ENCODE results near the gene NUMBL.

NUMBL gene

GRCh38 chr19:40716031-40716481 lies 25.6 kb upstream of the NUMBL start:
- no peak for DNase-seq

DNA sequence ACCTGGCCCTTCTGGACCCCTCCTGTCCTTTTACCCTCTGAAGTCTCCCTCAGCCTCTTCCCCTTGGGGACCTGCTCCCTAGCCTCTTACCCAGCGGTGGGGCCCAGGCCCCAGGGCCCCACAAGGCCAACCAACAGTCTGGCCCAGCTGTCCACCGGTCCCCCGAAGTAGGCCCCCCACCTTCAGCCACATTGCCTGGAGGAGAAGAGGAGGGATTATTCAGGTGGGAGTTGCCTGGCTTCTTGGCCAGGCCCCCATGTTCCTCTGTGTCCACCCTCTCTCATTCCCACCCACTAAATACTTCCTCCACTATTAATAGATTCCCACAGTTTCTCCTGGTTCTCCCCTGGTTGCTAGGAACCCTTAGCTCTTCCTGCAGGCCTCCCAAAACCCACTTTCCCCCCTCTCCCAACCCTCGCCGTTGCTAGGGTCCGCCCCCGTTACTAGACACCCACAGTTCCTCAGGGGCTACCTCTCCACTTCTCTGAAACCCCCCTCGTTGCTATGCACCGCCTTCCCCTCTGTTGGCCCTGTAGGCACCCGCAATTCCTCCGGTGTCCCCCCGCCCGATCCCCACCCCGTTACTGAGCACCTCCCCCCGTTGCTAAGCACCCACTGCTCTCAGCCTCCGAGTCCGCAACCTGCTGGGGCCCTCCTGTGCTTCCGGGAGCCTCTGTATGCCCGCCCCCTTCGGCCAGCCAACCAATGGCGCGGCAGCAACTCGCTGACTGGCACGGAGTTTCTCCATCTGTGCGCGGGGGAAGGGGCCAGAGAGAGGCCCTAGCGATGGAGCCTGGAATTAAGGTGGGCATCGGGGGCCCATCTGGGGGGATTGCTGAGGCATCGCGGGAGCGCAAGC lies 24.2 kb upstream of the NUMBL start:
- DNase-seq = peak; percentile 57

GRCh38 chr19:40713939-40714338 lies 23.5 kb upstream of the NUMBL start:
- DNase-seq = no peak

DNA sequence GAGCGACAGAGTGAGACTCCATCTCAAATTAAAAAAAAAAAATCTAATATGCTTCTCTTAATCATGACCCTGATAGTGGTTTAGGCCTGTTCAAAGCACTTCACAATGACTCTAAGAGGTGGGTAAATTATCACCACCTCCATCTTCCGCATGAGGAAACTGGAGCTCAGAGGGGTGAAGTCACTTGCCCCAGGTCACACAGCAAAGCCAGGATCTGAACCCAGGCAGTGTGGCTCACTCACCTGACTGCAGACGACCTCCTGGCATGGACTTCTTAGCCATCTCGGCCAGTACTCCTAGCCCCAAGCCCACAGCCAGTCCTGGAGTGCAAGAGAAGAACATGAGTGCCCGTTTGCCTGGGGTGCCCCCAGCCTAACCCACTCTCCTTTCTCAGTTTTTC lies 19.4 kb upstream of the NUMBL start:
- DNase-seq = no peak

GRCh38 chr19:40707615-40708014 lies 17.2 kb upstream of the NUMBL start:
- DNase-seq = no peak

- DNase-seq = no peak
These were observed 15.6 kb upstream of the NUMBL start for GRCh38 chr19:40705950-40706619.

DNA sequence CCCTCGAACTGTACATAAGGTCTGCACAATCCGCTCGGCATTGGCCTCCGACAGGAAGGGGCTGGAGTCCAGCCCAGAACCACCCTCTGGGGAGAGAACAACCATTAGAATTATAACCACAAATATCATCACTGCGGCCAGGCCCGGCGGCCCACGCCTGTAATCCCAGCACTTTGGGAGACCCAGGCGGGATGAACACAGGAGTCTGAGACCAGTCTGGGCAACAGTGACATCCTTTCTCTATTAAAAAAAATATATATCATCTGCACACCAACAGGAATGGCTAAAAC lies 14.9 kb upstream of the NUMBL start:
- no peak for DNase-seq

DNA sequence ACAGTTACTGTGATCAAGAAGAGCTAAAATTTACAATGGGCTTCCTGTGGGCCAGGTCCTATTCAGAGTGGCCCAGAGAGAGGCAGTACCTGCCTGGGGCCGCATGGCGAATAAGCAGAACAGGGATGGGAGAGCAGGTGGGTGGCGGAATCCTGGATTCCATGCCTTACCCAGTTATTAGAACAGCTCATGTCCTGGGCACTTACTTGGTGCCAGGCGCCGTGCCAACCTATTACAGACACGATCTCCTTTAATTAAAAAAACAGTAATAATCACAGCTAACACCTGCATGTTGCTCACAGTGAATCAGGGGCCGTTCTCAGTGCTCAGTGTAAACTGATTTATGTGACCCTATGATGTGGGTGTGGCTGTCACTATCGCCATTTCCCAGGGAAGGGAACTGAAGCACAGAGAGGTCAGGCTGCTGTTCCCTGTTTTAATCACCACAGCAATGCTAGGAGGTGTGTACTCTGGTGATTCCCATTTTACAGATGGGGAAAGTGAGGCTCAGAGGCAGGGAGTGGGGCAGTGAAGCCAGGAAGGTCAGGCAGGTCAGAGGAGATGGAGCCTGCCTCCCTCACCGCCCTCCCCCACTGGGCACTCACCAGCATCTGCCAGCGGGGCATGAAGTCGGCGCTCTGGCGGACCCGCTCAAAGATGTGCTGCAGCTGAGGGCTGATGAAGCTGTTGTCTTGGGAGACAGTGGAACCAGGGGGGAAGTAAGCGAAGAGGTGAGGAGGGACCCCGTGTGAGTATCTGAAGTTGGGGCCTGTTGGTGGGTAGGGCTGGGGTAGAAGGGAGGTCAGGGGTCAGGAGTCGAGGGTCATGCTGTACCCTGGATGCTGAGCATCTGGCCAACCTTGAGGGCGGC lies 14.3 kb upstream of the NUMBL start:
- DNase-seq = no peak

DNA sequence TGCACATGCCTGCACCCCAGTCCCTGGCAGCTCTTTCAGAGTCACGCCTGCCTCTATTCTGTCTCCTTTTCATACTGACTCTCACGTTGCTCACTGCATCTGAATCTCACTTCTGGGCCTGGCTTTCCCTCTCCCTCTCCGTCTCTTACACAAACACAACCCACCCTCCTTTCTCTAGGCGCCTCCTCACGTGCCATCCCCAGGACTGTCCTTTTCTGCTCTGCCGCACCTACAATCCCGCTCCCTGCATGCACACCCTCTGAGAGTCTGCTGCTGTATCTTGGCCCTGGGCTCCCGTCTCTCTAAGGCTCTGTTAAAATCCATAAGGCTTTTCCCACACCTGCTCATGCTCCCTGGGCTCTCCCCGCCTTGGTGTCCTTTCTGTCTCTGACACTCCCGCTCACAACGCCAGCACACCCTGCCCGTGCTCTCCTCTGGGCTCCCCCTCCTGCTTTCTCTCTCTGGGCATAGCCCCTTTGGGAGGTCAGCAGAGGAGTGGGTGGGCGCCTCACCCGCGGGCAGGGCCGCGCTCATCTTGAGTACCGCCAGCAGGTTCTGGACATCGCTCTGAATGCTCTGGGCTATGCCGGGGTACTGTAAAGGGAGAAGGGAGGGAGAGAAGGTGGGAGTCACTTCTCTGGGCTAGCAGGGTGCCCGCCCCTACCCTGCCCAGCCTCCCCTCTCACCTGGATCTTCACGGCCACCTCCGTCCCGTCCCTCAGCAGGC lies 12.7 kb upstream of the NUMBL start:
- DNase-seq = no peak

- no peak for DNase-seq
These were observed 12.0 kb upstream of the NUMBL start for GRCh38 chr19:40702337-40703012.

DNA sequence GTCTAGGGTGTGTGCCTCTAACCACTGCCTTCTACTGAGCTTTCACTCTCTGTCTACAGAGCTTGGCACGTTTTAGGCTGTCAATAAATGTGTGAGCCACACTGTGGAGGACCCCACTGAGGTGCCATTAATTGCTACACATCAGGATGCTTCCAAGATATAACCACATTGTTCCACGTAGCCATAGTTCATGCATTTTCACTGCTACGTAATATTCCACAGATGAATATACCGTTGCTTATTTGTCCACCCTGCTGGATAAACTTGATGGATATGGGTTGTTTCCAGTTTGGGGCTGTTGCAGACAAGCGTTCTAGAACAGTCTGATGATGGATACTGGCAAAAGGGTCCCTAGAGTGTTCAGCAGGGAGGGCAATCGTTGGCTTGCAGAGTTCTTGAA lies 11.3 kb upstream of the NUMBL start:
- no peak for DNase-seq

DNA sequence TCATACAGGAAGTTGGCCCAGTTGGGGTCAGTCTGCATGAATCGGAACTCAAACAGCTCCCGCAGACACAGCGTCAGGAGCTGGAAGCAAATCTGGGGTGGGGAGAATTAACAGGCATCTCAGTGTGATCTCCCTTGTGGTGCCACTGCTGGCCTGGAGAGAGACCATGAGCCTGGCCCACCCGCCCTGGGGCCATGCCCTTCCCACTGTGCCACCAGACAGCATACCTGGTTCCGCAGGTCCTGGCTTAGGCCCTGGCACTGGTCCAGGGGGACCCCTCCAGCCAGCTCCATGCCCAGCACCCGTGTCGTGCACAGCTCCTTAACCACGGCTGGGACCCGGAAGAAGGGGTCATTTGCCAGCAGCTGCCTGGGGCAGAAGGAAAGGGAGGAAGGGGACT lies 9.6 kb upstream of the NUMBL start:
- no peak for DNase-seq

- no peak for DNase-seq
These were observed 6.6 kb upstream of the NUMBL start for GRCh38 chr19:40697007-40697406.

GRCh38 chr19:40695881-40696280 lies 5.4 kb upstream of the NUMBL start:
- DNase-seq = no peak

DNA sequence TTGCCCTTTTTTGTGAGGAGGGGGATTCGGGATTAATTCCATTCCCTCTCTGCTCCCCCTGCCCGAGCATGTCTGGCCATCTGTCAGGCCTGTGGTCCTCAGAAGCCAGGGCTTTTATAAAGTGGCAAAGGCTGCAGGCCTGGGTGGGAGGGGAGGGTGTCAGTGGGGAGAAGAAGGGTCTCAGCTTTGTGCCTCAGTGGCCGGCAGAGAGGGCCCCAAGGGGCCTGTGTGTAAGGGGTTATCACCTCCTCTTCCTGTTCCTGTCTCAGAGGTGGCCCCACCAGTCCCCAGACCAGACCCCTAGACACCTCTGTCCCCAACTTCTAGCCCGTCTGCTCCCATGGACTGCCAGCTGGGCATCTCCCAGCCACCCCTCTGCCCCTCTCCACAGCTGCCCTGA lies 3.4 kb upstream of the NUMBL start:
- DNase-seq = no peak

DNA sequence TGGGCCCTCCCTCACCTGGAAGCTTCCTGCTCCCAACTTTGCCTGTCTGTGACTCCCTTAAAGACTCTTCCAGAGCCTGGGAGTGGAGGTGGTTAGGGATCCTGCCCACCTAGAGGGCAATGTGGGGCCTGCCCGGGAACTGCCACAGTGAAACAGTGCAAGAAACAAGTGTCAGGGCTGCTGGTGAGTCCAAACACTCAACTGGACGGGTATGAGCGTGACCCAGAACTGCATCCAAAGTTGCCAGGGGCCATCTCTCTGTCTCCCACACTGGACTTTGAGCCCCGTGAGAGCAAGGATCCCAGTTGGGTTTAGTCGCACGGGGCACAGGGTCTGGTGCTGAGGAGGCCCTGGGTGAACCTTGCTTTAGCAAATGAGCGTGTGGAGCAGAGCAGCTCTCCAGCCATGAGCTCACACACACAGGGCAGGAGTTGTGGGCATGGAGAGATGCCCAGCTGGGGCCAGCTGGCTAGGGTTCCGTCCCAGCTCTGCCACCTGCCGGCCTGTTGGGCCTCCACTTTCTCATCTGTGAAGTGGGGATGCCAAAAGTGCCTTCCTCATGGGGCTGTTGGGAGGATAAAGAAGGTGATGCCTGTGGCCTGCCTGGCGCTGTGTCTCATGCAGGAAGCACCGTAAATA lies 2.8 kb upstream of the NUMBL start:
- DNase-seq = no peak

GRCh38 chr19:40692212-40692551 lies 1.7 kb upstream of the NUMBL start:
- no peak for DNase-seq

DNA sequence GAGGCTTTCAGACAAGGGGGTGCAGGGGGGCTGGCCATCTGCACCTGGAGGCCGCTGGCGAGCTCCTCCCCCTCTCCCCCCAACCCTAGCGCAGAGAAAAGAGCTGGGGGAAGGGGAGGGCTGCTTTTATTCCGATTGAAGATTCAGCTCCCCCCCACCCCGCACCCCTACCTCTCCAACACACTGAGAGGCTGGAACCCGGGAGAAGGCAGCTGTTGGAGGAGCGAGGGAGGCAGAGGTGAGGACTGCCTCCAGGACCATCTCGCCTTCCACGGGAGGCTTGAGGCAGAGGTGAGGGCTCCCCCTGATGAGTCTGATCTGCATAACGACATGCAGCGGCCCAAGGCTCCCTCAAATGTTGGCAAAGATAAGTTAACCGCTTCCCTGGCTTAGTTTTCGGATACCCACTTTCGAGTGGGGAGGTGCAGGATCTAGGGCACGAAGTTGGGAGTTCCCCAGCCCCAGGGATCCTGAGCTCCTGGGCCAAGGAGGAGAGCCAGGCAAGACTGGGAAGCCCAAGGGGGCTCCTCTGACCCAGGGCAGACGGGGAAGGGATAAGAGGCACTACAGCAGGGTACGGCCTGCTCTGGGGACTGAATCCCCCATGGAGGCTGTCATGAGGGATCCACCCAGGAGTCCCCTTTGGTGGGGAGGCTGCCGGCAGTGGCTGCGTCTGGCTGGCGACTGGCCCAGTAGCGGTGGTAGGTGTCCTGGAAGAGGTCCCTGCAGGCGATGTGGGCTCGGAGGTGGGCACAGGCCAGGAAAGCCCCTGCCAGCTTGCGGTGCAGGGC lies 1.2 kb upstream of the NUMBL start:
- DNase-seq = no peak

DNA sequence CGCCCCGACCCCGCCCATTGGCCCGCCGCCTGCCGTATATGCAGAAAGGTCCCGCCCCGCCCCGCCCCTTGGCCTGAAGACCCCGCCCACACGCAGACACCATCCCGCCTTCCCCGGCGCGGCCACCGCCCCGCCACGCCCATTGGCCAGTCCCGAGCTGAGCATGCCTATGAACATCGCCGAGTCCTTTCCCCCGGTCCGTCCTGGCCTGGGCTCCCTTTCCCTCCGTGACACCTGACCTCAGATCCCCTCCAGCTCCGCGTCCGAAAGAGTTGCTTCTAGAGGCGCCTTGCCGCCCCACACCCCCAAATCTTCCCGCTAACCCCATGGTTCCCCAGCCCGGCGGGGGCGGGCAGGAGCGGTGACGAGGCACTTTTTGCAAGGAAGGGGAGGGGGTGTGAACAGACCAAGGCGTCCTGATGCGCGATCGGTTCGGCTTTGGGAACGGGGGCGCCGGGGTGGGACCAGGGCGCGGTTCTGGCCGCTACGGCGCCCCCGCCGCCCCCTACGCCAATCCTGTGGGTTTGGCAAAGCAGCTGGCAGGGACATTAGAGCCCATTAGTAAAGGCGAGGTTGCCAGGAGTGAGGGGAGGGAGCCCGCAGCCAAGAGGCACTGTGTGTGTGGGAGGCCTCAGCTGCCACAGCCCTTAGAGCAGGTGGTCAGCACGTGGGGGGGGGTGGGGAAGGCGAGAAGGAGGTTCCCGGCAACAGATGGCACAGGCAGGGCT lies 406 bp upstream of the NUMBL start:
- peak; percentile 86 for DNase-seq

DNA sequence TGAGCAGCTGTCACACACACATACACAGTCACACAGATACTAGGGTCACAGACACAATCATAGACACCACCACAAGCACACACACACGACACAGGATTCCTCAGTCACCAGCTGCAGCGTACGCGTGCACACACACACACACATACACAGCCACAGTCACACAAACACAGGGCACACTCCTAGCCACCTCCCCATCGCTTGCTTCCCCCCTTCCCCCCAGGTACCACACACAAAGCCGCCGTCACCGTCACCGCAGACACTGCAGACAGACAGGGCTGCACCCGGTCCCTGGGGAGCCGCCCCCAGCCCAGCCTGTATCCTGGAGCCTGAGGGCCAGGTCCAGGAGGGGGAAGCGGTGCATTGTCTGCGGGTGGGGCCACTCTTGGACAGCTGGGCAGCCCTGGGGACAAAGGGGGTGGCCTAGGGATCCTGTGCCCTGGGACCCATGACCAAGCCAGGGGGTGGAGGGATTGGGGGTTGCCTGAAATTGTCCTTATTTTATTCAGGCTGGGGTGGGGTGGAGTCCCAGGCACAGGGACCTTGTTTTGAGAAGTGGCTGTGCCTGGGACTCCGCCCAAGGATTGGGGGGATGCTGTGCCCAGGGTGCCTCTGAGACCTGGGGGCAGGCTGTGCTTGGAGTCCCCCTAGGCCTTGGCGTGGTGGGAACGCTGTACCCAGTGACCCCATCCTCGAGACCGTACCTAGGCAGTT lies 957 bp downstream of the NUMBL start:
- DNase-seq = no peak
